Mesenteric fat pad (tissue), 1 donor: ENCODE data around the gene MEIS1. TPM values are rescaled to one million over a fixed set of nuclear protein-coding genes. Genes with fewer than 3 reads are reported as not detected.

ENCODE experiments used
- DNase-seq: peaks from one replicate; pipeline ENCODE4 v3.0.0-alpha.2; 2020; ENCODE audit warnings: low spot score
- total RNA-seq: library from RNA; stranded (reverse); fragmentation: NEBNext Ultra II Directional; extraction: Animal tissue kit (Norgen Biotek cat#: 25700); gene quantifications from one replicate; pipeline ENCODE4 v1.2.1, GENCODE V29; 2021
- donor health status: DM: yes; HTN: yes; CAD: no.

MEIS1 gene
- total RNA-seq, 1 donor from 2014 or later: 31.7 TPM

DNA sequence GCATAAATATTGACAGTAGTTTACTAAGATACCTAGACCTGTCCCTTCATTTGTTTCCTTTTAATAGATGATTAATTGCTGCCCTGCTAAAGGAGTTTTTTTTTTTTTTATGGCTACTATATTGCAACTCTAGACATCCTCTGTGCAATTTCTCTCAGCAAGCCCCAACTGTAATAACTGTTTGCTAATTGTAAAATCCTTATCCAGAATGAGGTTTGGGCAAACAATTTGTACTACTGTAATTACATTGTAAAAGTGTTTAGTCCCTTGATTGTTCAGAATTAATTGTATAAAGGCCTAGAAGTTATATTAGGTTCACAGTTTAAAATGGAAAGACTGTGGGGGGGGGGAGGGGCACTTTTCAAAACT, 3.7 kb upstream of the MEIS1 start:
- no peak for DNase-seq

DNA sequence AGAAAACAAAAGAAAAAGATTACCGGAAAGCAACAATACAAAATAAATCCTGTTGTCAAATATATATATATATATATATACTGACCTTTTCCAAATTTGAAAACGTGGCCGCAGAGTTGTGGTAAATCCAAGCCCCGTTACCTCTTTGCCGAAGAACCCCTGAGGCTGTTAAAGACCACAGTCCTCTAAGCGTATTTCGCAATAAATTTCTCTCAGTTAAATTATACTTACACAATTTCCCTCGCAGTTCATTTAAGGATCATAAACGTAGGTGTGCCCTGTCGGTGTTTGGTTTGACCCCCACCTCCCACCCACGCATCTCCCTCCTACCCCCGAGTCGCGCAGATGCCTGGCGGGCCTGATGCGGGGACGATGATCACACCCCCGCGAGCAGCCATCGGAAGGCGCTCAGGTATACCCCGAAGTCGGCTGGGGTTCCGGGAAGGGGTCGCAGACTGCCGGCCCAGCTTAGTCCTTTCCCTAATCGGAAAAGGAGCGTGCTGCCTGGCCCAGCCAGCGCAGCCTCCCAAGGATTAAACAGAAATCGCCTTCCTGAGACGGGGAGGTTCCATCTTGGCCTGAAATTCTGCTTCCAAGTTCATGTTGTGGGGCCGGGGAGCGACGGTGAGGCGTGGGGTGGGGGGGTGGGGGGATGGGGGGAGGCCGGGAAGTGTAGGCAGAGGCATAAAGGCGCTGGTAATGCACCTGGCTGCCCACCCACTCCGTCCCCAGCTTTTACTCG, 2.9 kb upstream of the MEIS1 start:
- DNase-seq: no peak

DNA sequence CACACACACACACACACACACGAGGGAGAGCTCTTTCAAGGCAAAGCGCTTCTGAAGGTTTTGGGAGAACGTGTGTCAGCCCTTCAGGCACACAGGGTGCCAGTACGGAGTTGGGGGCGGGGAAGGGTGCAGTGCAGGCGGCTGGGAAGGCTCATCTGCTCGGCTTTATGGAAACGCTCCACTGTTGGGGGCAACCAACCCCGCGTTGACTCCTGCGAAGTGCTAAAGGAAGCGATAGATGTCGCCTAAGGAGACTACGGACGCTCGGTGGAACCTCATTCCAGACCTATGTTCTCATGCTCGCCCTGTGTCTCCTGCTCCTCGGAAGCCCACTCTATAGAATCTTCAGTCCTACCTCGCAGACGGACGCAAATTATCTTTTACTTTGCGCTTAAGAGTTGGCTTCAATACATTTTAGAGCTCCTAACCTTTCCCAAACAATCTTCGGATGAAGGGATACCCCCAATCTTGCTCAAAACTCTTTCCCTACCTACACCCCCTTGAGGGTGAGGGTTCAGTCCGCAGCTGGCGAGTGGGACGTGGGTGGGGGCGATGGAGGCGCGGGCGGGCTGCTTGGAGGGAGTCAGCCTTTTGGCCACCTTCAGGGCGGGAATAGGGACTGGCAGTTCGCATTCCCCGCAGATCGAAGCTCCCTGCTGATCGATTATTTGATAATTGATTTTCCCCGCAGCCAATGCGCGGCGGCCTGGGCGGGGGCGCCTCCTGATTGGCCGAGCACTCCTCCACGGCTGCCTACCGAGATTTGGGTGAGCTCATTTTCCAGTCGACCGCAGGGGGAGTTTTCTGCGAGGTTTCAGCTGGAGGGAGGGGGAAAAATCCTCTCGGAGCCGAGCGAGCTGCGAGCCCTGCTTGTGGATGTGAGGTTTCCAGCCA, 1.9 kb upstream of the MEIS1 start:
- DNase-seq: no peak

DNA sequence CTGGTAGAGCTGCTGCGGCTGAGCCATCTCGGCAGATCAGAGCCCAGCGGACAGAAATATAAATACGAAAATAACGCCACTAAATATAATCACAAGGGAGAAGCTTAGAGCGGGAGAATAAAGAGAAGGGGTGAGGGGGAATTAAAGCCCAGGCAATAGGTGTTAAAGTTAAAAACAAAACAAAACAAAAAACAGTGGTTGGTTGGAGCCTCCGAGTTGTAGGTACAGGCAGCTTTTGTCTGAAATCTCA, 1.3 kb upstream of the MEIS1 start:
- DNase-seq: no peak

DNA sequence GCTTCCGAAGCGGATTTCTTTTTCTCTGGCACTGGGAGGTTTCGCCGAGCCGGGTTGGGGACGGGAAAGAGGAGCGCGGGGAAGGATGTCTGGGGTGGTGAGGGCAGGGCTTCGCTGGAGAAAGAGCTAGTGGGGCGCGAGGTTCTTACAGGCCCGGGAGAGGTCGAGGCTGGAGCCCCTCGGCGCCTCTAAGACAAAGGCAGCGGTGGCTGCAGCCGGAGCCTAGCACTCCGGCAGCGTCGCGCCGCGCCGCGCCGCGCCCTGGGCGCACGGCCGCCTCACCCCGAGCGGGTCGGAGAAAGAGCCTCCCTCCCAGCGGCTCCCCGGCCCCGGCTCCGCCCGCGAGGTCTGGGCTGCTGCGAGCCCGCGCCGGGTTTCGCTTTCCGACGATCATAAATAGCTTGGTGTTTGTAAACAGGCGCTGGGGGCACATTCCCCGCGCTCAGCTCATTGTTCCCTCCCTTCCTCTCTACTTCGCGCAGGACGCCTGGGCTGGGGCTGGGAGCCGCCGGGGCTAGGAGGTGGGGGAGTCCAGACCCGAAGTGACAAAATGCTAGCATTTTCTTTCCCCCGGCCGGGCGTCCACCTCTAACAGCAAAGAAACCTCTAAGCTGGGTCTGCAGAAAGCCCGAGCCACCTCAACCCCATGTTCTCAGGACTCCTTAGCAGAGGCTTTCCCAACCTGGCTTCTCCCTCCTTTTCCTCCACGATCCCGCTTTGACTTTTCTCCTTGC, 813 bp upstream of the MEIS1 start:
- no peak for DNase-seq

DNA sequence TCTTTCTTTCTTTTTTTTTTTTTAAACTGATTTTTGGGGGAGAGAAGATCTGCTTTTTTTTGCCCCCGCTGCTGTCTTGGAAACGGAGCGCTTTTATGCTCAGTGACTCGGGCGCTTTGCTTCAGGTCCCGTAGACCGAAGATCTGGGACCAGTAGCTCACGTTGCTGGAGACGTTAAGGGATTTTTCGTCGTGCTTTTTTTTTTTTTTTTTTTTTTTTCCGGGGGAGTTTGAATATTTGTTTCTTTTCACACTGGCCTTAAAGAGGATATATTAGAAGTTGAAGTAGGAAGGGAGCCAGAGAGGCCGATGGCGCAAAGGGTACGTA, 587 bp downstream of the MEIS1 start:
- no peak for DNase-seq

DNA sequence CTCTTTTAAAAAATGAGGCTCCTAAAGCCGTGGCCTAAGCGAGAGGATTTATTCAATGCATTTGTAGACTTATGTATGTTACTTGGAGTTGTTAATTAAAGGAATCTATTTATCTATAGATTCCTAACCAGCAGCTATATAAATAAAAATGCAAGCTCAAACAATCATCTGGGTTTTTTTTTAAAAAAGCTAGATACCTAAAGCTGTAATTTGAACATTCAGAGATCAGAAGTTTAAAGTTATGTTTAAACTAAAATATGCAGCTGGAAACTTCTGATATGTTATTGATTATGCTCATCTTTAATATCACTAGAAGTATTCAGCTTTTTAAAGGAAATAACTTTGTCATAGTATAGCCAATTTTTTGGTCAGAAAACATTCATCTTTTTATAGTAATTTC, 1.0 kb downstream of the MEIS1 start:
- DNase-seq: no peak

DNA sequence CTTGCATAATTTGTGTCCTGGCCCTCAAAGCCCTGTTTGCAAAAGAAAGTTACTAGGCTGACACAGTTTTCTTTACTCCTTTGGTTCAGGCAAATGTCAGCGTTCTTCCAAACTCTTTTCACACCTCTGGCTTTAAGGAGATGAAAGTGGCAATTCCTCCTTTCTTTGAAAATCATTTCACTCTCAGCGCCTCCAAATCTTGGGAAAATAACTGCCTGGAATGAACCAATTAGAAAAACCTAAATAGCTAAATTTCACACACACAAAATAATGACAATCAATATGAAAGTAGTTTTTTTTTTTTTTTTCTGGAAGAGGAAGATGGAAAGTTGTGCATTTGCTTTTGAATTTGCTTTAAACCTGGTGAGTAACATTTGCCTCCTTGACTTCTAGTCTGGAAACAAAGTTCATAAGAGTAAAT, 1.7 kb downstream of the MEIS1 start:
- DNase-seq: no peak

DNA sequence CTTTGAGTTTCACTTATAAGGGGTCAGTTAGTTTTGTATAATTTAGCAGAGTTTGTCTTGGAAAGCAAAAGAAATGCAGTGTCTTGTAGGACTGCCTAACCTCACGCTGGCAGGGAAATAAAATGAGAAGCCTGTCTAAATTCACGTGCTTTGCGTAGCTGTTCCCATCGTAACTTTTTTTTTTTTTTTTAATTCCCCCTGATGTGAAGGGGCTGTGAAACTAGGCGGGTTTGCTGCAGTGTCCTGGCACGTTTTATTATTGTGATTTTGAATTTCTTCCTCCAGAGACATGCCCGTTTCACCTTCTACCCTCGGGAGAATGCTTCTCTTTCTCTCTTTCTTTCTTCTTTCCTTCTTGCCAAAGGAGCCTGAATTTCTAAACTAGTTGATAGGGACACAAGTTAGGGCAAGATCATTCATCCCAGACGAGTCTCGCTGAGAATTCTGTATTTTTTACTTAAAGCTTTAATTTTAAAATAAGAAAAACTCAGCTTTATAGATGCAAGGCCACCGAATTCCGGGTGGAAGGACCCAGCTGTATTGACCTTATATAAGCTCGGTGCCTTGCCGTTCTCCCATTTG, 2.3 kb downstream of the MEIS1 start:
- no peak for DNase-seq

DNA sequence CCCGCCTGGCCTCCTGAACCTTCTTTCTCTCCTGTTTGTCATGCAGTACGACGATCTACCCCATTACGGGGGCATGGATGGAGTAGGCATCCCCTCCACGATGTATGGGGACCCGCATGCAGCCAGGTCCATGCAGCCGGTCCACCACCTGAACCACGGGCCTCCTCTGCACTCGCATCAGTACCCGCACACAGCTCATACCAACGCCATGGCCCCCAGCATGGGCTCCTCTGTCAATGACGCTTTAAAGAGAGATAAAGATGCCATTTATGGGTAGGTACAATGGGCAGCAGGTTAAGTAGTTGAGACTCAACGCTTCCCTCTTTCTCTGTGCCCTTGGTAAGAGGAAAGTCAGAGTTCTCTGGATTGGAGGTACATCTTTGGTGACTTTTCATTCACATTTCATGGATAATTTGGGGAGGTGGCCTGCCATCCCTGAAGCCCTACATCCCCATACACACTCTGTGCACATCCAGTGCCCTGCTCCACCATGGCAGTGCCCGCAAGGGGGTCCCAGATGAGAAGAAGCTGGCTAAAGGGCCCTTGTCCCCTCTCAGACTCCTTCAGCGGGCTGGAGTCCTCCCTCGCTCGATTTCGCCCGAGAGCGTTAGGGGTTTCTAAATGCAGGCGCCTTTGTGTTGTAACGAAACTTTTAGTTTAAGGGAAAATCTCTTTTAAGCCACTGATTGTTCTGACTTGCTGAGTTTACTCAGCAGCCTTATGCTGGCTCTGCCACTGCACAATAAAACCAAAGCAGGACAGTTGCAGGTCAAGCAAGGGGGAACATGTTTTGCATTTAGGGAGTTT, 3.0 kb downstream of the MEIS1 start:
- DNase-seq: no peak

DNA sequence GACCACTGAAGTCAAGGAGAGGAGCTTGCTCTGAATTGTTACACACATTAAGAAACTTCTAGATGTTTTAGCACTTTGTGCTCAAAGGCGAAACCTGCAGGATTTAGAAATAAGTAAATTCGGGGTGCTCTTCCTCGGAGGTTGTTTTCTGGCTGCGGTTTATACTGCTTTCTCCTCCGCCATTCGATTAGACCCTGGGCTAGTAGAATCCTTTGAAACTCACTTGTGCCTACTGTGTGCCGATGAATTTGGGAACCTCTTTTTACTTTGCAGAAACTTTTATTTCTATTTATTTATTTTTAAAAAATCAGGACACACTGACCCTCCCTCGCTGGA, 3.5 kb downstream of the MEIS1 start:
- DNase-seq: no peak

DNA sequence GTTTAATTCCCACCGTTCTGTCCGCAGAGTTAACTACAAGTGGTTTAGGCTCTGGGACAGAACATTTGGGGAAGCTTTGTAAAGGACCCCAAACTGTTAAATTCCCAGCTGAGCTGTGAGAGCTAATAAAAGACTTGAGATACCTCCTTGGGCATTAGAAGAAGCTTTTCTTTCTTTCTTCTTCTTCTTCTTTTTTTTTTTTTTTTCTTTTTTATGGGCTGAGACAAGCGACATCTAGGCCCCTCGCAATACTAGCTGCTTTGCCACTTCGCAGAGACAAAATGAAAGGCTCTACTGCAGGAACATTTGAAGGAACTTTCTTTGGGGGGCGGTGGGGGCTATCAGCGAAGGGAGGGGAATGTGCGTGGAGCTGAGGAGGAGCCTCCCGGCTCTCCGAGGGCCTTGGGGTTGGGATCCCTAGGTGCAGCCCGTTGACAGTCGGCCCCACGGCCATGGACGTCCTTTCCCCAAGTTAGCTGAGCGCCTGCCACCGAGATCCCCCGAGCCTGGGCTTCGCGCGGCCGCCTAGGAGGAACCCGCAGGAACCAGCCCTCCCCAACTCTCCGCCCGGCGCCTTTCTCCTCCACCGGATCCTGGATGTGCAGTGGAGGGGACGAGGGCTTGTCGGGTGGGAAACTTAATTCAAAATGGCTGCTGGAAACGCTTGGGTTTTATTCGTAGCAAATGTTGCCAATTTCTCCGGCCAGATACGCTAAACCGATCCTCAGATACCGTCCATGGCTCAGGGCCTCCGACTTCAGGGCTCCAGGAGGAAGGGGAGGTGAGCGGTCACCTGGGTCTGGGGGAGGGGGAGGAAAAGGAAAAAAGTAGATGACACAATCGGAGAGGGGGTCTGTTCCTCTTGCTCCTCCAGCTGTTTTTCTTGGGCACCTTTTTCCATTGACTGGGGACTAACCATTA, 4.2 kb downstream of the MEIS1 start:
- DNase-seq: no peak

DNA sequence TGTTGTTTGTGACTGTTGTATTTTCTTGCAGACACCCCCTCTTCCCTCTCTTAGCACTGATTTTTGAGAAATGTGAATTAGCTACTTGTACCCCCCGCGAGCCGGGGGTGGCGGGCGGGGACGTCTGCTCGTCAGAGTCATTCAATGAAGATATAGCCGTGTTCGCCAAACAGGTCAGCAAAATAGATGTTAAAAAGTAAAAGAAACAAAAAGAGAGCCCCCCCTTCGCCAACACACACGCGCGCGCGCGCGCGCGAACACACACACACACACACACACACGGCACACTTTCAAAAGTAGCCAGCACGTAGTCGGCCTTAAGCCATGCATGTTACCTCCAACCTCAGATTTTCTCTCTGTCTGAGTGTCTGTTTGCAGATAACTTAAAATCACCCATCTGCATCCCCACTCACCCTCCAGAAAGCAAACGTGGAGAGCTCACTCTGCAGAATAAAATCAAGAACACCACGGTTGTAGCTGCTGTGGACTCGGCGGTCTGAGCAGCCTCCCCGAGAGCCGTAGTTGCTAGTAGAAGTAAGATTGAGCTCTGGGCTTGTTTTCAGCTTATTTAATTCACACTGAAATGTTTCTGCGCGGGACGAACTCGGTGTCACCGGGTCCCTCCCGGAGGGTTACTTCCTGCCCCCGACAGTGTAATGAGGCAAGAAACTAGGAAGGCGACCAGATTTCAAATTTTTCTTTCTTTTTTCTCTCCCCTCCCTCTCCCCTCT, 5.1 kb downstream of the MEIS1 start:
- DNase-seq: no peak

DNA sequence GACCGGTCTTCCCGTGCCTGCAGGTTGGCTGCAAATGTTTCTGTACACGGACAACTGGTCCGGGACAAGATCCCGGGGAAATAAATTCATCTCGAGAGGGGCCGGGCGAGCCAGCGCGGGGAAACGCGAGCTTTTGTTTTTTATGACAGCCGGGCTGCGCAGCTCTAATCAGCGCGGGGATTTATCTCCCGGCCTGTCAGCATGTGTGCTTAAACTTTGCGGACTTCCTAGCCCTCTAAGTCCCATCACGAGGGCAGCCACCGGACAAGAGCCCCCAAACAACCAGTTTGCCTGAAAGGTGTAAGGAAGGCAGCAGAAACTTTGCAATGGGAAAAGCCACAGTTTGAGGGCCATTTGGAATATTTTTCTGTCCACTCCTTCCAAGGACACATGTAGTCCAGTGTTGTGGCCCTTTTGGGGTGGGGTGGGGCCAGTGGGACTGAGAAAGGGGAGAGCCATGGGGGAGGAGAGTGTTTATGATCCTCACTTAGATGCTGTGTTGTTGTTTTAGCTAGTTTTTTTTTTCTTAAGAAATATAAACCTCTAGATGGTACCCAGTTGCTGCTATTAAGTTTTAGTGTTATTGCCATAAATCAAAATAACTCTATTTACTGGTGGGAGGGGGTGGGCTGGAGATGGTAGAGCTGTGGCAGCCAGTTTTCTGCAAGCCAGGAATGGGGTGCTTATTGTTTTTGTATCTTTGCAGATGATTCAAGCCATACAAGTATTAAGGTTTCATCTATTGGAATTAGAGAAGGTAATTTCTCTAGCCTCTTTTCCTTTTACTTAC, 6.0 kb downstream of the MEIS1 start:
- DNase-seq: no peak

DNA sequence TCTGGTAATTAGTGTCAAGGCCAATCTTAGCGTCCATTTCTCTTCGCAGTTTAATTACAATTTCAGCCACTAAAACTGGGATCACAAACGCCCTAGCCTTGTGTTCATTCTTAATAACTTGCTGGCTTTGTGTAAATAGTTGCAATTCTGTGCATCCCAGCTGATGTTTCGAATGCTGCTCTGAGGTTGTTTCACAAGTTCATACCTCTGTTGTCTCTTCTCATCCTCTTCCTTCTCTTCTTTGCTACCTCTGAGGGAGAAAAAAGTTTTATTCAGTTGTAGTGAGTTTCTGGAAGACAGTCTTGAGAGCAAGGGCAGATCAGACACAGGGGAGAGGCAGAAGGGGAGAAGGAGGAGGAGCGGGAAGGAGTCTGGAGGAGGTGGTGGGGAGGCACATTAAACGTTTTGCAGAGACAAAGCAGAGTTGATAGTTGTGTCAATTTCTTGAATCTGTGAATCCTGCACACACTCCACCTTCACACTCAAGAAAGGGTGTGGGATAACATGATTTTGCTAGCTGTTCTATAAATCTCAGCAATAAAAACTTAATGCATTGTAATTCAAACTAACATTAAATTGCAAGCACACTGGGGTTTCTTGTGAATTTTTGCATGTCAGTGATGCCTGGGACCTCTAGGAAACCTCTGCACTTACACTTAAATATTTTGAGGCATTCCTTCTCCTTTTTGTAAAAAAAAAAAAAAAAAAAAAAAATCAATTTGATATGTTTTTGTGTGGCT, 6.8 kb downstream of the MEIS1 start:
- DNase-seq: no peak

DNA sequence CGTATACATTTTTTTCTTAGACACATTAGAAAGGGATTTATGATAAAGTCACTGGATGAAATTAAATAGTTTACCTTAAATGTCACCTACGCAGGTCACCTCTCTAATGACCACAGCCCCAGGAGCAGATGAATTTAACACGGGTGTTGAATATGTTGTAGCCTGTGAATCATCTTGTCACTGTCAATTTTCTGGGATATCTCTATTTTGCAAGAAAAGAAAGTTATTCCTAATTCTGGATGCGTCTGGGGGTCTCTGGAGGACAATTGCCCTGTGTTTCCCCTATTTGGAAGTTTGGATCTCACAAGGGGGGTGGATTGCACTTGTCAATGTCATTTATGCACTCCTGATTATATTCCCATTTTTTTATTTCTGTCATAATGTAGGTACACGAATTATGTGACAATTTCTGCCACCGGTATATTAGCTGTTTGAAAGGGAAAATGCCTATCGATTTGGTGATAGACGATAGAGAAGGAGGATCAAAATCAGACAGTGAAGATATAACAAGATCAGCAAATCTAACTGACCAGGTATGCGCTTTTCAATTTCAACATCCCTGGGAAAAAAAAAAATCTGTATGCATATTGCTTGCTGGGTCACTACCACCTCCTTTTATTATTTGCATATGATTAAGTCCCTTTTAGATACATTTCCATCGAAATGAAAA, 7.7 kb downstream of the MEIS1 start:
- DNase-seq: no peak

DNA sequence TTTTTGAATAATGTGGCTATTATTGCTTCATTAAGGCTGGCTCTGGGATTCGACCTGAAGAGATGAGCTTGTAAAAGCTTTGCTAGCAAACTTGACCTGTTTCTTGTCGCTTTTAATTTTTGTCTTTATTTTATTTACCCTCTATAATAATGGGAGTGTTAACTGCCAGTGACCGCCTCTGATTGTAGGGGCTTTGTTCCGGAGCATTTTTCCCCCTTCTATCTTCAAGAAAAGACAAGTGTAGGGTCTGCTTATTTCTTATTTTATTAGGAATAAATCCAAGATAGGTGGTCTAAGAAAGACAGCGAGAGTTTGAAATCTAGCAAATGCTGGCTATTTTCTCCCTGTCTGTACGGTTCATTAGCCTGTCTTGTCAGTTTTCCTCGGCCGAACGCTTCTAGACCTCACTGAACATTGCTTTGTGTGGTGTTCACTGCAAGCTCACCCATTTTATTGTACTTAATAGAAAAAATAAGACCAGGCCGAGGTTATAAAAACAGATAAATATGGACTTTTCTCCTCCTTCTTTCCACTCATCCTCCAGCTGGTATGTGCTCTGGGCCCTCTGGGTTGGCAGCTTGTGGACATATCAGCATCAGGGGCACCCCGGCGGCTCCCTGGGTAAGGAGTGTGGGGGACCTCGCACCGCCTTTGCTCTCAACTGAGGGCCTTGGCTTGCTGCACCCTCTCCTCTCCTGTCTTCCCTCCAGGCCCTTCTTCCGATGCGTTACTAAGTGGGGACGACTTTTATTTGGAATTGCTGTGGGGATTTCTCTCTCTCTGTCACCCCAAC, 8.5 kb downstream of the MEIS1 start:
- DNase-seq: no peak
